CD14-positive monocyte (primary cell): ENCODE results near the gene ELMOD2. TPM values are rescaled to one million over a fixed set of nuclear protein-coding genes. Genes with fewer than 3 reads are reported as not detected.

Experiments used
- DNase-seq, 3 donors: peaks; one replicate each; pipeline ENCODE4 v3.0.0-alpha.2; 2011 to 2022
- H2AFZ ChIP-seq: 2 replicates; pipeline ENCODE4 v1.6.0; 2012; ENCODE audit warnings: mild to moderate bottlenecking, low read depth, low read length, inconsistent platforms; ENCODE audit not compliant: insufficient read depth, poor library complexity, severe bottlenecking
- H3K27ac ChIP-seq, 2 donors: 1 replicate in 1 of 2; 2 replicates in 1 of 2; pipeline ENCODE4 v1.5.1; 2012 to 2013; ENCODE audit warnings: low read length in 2 of 2, control low read depth in 1 of 2, inconsistent platforms in 1 of 2, low read depth in 1 of 2, mild to moderate bottlenecking in 1 of 2
- H3K27me3 ChIP-seq, 2 donors: one replicate each; pipeline versions ENCODE4 v1.6.0 to v1.6.1; 2011 to 2013; ENCODE audit warnings: low read length in 2 of 2; ENCODE audit not compliant: control insufficient read depth in 2 of 2, insufficient read depth in 2 of 2
- H3K36me3 ChIP-seq, 2 donors: replicated peaks in 1 of 2; 1 replicate in 1 of 2; 2 replicates in 1 of 2; pipeline versions ENCODE4 v1.5.1 to v1.6.1; 2012 to 2013; ENCODE audit warnings: low read length in 2 of 2, control low read depth in 1 of 2, inconsistent platforms in 1 of 2, mild to moderate bottlenecking in 1 of 2; ENCODE audit not compliant: insufficient read depth in 2 of 2, control insufficient read depth in 1 of 2
- H3K4me1 ChIP-seq, 2 donors: 1 replicate in 1 of 2; 2 replicates in 1 of 2; pipeline versions ENCODE4 v1.5.1 to v1.6.1; 2012 to 2013; ENCODE audit warnings: low read length in 2 of 2, control low read depth in 1 of 2, inconsistent platforms in 1 of 2, mild to moderate bottlenecking in 1 of 2, moderate library complexity in 1 of 2; ENCODE audit not compliant: insufficient read depth in 2 of 2, control insufficient read depth in 1 of 2
- H3K4me2 ChIP-seq: replicated peaks from 2 replicates; pipeline ENCODE3; 2012; ENCODE audit warnings: low read length, moderate library complexity, mild to moderate bottlenecking; ENCODE audit not compliant: poor library complexity, severe bottlenecking; ENCODE audit errors: extremely low read depth
- H3K4me3 ChIP-seq, 3 experiments: fragments of 200-600 bp in 1 of 3; sonication (generic) in 1 of 3; replicated peaks in 1 of 3; 1 replicate in 2 of 3; 2 replicates in 1 of 3; pipeline ENCODE4 v1.5.1; 2011 to 2013; ENCODE audit warnings: low read length in 3 of 3, mild to moderate bottlenecking in 3 of 3, control low read depth in 2 of 3, low read depth in 2 of 3, inconsistent platforms in 1 of 3, moderate library complexity in 1 of 3
- H3K79me2 ChIP-seq: 2 replicates; pipeline ENCODE4 v1.6.0; 2012; ENCODE audit warnings: mild to moderate bottlenecking, control low read depth, inconsistent platforms, low read length, moderate library complexity; ENCODE audit not compliant: insufficient read depth
- H3K9ac ChIP-seq: 2 replicates; pipeline ENCODE4 v1.6.0; 2017; ENCODE audit warnings: low read length, mild to moderate bottlenecking; ENCODE audit not compliant: insufficient read depth, poor library complexity, severe bottlenecking
- H3K9me3 ChIP-seq, 2 donors: replicated peaks in 1 of 2; 1 replicate in 1 of 2; 2 replicates in 1 of 2; pipeline versions ENCODE4 v1.5.1 to v1.6.1; 2012 to 2013; ENCODE audit warnings: low read length in 2 of 2, control low read depth in 1 of 2; ENCODE audit not compliant: control insufficient read depth in 1 of 2, insufficient read depth in 1 of 2
- H4K20me1 ChIP-seq: 2 replicates; pipeline ENCODE4 v1.6.0; 2012; ENCODE audit warnings: mild to moderate bottlenecking, low read length, control low read depth, moderate library complexity; ENCODE audit not compliant: insufficient read depth
- H3K27ac Mint-ChIP-seq, 7 donors: one replicate each; pipeline ENCODE4 v1.8.0; 2020; ENCODE audit warnings: mild to moderate bottlenecking in 7 of 7, mixed read lengths in 7 of 7, moderate library complexity in 6 of 7, inconsistent platforms in 2 of 7
- H3K27me3 Mint-ChIP-seq, 3 donors: one replicate each; pipeline ENCODE4 v1.8.0; 2021 to 2022; ENCODE audit warnings: low read depth in 3 of 3, mild to moderate bottlenecking in 3 of 3, mixed read lengths in 3 of 3, moderate library complexity in 3 of 3, inconsistent platforms in 1 of 3
- H3K36me3 Mint-ChIP-seq, 2 donors: one replicate each; pipeline ENCODE4 v1.8.0; 2020; ENCODE audit warnings: mixed read lengths in 2 of 2, inconsistent platforms in 1 of 2, mild to moderate bottlenecking in 1 of 2
- H3K4me1 Mint-ChIP-seq: one replicate; pipeline ENCODE4 v1.8.0; 2020; ENCODE audit warnings: mild to moderate bottlenecking, mixed read lengths
- H3K4me3 Mint-ChIP-seq, 2 donors: one replicate each; pipeline ENCODE4 v1.8.0; 2020; ENCODE audit warnings: mild to moderate bottlenecking in 2 of 2, mixed read lengths in 2 of 2, moderate library complexity in 1 of 2
- H3K9me3 Mint-ChIP-seq, 7 donors: one replicate each; pipeline ENCODE4 v1.8.0; 2020 to 2022; ENCODE audit warnings: mixed read lengths in 7 of 7, mild to moderate bottlenecking in 6 of 7, moderate library complexity in 6 of 7, inconsistent platforms in 2 of 7
- CTCF ChIP-seq: fragments of 200-600 bp; IDR thresholded peaks from one replicate; pipeline ENCODE4 v1.8.0; 2022; ENCODE audit warnings: antibody characterized with exemption, mild to moderate bottlenecking
- WGBS: methylation state at CpG from one replicate; pipeline ENCODE4 v1.1.5; 2013; ENCODE audit warnings: missing lambda C conversion rate; ENCODE audit not compliant: insufficient coverage; 5-methylcytosine and 5-hydroxymethylcytosine counted together
- intact Hi-C, 2 donors: fragments of 100-400 bp; cut with micrococcal nuclease; formaldehyde crosslinking; loops; one replicate each; pipeline versions ENCODE4 v1.15.0 to v1.15.1; 2023
- polyA plus RNA-seq, 3 donors: library from polyadenylated mRNA; depleted of rRNA in 1 of 3; unstranded in 2 of 3; stranded (reverse) in 1 of 3; fragments of 300-500 nt in 2 of 3; fragments of >200 nt in 1 of 3; fragmentation: Illumina TruSeq in 2 of 3; gene quantifications; 1 replicate in 2 of 3; 2 replicates in 1 of 3; pipeline ENCODE4 v1.2.3, GENCODE V29; 2012 to 2021

Gene ELMOD2
- polyA plus RNA-seq, 3 donors = 4.0 to 7.6 (median 4.9) TPM

GRCh38 chr4:140529434-140529833 is 5.5 kb downstream of the ELMOD2 start:
- H3K4me1 Mint-ChIP-seq = peaks cover 7% of the 10 kb centered on the region
- Histone ChIP-seq H3K4me2 (no peak overlapping the region), H3K4me3 (no peak overlapping the region), H3K27ac (no peak overlapping the region), H3K9me3 (no peaks in the 10 kb centered on the region), H3K79me2 (peaks cover 11% of the 10 kb centered on the region), H3K9ac (no peak overlapping the region), H4K20me1 (no peaks in the 10 kb centered on the region), H3K27me3 (no peaks in the 10 kb centered on the region), H3K4me1 (peaks cover 5 to 8% of the 10 kb centered on the region in 2 donors), H2AFZ (no peak overlapping the region), H3K36me3 (peaks cover 4 to 29% of the 10 kb centered on the region in 2 donors)
- no peaks in the 10 kb centered on the region for H3K27me3 Mint-ChIP-seq
- no peak for DNase-seq
- intact Hi-C loops = no loop called here
- H3K36me3 Mint-ChIP-seq = peaks cover 30 to 43% of the 10 kb centered on the region in 2 donors
- H3K4me3 Mint-ChIP-seq = no peak overlapping the region
- H3K27ac Mint-ChIP-seq = peak overlapping the region in 1 of 7 donors; percentile 41
- WGBS = 83% methylated on average over 1 of the region's 1 CpG
- peaks cover 0 to 4% (median 0%) of the 10 kb centered on the region in 7 donors for H3K9me3 Mint-ChIP-seq
- no peak for TF ChIP-seq CTCF

- TF ChIP-seq CTCF = no peak
- no peak overlapping the region for H3K27ac Mint-ChIP-seq
- no peak overlapping the region for H3K4me3 ChIP-seq
- intact Hi-C loops = no loop called here
- H3K4me3 Mint-ChIP-seq = no peak overlapping the region
- H3K9me3 Mint-ChIP-seq = peaks cover 0 to 1% (median 0%) of the 10 kb centered on the region in 7 donors
- no peaks in the 10 kb centered on the region for H3K79me2 ChIP-seq
- H3K4me1 ChIP-seq = no peaks in the 10 kb centered on the region
- no CpG with 5 or more reads among the region's 4 CpGs for WGBS
- no peaks in the 10 kb centered on the region for H3K27me3 ChIP-seq
- H3K9me3 ChIP-seq = no peaks in the 10 kb centered on the region
- H3K4me2 ChIP-seq = no peak overlapping the region
- no peak overlapping the region for H2AFZ ChIP-seq
- H3K9ac ChIP-seq = no peak overlapping the region
- H3K36me3 ChIP-seq = peaks cover 15 to 42% of the 10 kb centered on the region in 2 donors
- H3K36me3 Mint-ChIP-seq = peaks cover 42% of the 10 kb centered on the region in 2 donors
- no peaks in the 10 kb centered on the region for H3K27me3 Mint-ChIP-seq
- no peaks in the 10 kb centered on the region for H4K20me1 ChIP-seq
- no peaks in the 10 kb centered on the region for H3K4me1 Mint-ChIP-seq
- no peak overlapping the region for H3K27ac ChIP-seq
- DNase-seq = no peak
Observed at GRCh38 chr4:140533951-140534480, 10.0 kb downstream of the ELMOD2 start.
